Keratinocyte (primary cell): ENCODE results near the gene KRT9. TPM values are rescaled to one million over a fixed set of nuclear protein-coding genes. Genes with fewer than 3 reads are reported as not detected.

Experiments used
- DNase-seq: peaks from one replicate; pipeline ENCODE4 v3.0.0-alpha.2; 2011; ENCODE audit warnings: low read depth, missing footprints, low spot score
- FAIRE-seq: peaks from 2 replicates; lab custom pipeline; 2011; peaks lifted over from hg19 to GRCh38; lab: Jason Lieb, UNC
- H2AFZ ChIP-seq: 2 replicates; pipeline ENCODE4 v1.6.0; 2012; ENCODE audit warnings: low read length, control low read depth, inconsistent platforms; ENCODE audit not compliant: control insufficient read depth
- H3K27ac ChIP-seq: 2 replicates; pipeline ENCODE4 v1.5.1; 2011; ENCODE audit warnings: low read length; ENCODE audit not compliant: control insufficient read depth, insufficient read depth
- H3K27me3 ChIP-seq: 3 replicates; pipeline ENCODE4 v1.6.0; 2011; ENCODE audit warnings: low read length; ENCODE audit not compliant: control insufficient read depth, insufficient read depth; ENCODE audit errors: extremely low read depth
- H3K36me3 ChIP-seq, 2 experiments: 2 replicates in 1 of 2; 3 replicates in 1 of 2; pipeline ENCODE4 v1.5.1; 2011; ENCODE audit warnings: low read length in 2 of 2, mild to moderate bottlenecking in 1 of 2; ENCODE audit not compliant: control insufficient read depth in 2 of 2, insufficient read depth in 2 of 2; ENCODE audit errors: extremely low read depth in 1 of 2
- H3K4me1 ChIP-seq: 3 replicates; pipeline ENCODE4 v1.5.1; 2011; ENCODE audit warnings: low read length; ENCODE audit not compliant: control insufficient read depth, insufficient read depth; ENCODE audit errors: extremely low read depth
- H3K4me2 ChIP-seq: 3 replicates; pipeline ENCODE4 v1.6.0; 2011; ENCODE audit warnings: low read depth, low read length; ENCODE audit not compliant: control insufficient read depth, insufficient read depth; ENCODE audit errors: extremely low read depth
- H3K4me3 ChIP-seq, 3 experiments: fragments of 200-600 bp in 1 of 3; sonication (generic) in 1 of 3; 2 replicates in 2 of 3; 3 replicates in 1 of 3; pipeline ENCODE4 v1.5.1; 2011 to 2016; ENCODE audit warnings: low read length in 3 of 3, mild to moderate bottlenecking in 3 of 3, control low read depth in 2 of 3, inconsistent platforms in 1 of 3, low read depth in 1 of 3, mixed read lengths in 1 of 3, mixed run types in 1 of 3, moderate library complexity in 1 of 3; ENCODE audit not compliant: control insufficient read depth in 2 of 3, insufficient read depth in 2 of 3; ENCODE audit errors: extremely low read depth in 1 of 3
- H3K79me2 ChIP-seq: 2 replicates; pipeline ENCODE4 v1.6.0; 2012; ENCODE audit warnings: low read length; ENCODE audit not compliant: control insufficient read depth, insufficient read depth
- H3K9ac ChIP-seq: 3 replicates; pipeline ENCODE4 v1.6.0; 2011; ENCODE audit warnings: low read length; ENCODE audit not compliant: control insufficient read depth, insufficient read depth; ENCODE audit errors: extremely low read depth
- H3K9me1 ChIP-seq: 3 replicates; pipeline ENCODE4 v1.6.0; 2011; ENCODE audit warnings: low read length; ENCODE audit not compliant: control insufficient read depth, insufficient read depth; ENCODE audit errors: extremely low read depth
- H3K9me3 ChIP-seq: 2 replicates; pipeline ENCODE4 v1.5.1; 2012; ENCODE audit warnings: low read depth, low read length; ENCODE audit not compliant: control insufficient read depth
- H4K20me1 ChIP-seq: 3 replicates; pipeline ENCODE4 v1.6.0; 2011; ENCODE audit warnings: low read length; ENCODE audit not compliant: control insufficient read depth, insufficient read depth; ENCODE audit errors: extremely low read depth
- EZH2 ChIP-seq: IDR thresholded peaks from one replicate; pipeline ENCODE4 v1.6.1; 2012; ENCODE audit warnings: inconsistent platforms, mild to moderate bottlenecking, low read length, moderate library complexity
- dilution Hi-C: fragments of 300-500 bp; cut with MboI; formaldehyde crosslinking; loops from one replicate; pipeline ENCODE4 v1.7.0; 2020; ENCODE audit warnings: low sequenced_read_pairs; ENCODE audit not compliant: extremely low pct_ligation_motif_present
- polyA plus RNA-seq, 5 experiments: library from polyadenylated mRNA; depleted of rRNA in 3 of 5; stranded (reverse) in 3 of 5; stranded (forward) in 1 of 5; unstranded in 1 of 5; fragments of >200 nt; gene quantifications; 1 replicate in 1 of 5; 2 replicates in 3 of 5; 3 replicates in 1 of 5; pipeline versions ENCODE4 v1.2.1 to v1.2.3, GENCODE V29; 2011 to 2012; ENCODE audit warnings: missing spikeins in 2 of 5, low read depth in 1 of 5, low replicate concordance in 1 of 5
- TF ChIP-seq, protein P1 (sequence below), 3 experiments: IDR thresholded peaks in 1 of 3; conservative IDR thresholded peaks in 1 of 3; optimal IDR thresholded peaks in 1 of 3; 2 replicates in 2 of 3; 3 replicates in 1 of 3; pipeline versions ENCODE3 to v1.5.1; 2011; ENCODE audit warnings: low read length in 3 of 3, mild to moderate bottlenecking in 3 of 3, moderate library complexity in 2 of 3, control low read depth in 1 of 3, inconsistent platforms in 1 of 3; ENCODE audit not compliant: insufficient read depth in 2 of 3; ENCODE audit errors: extremely low read depth in 1 of 3

Gene KRT9
- polyA plus RNA-seq, 1 donor (not counting 4 experiments of a cell fraction or from before 2014, with no cell fraction given): 1.6 TPM

DNA sequence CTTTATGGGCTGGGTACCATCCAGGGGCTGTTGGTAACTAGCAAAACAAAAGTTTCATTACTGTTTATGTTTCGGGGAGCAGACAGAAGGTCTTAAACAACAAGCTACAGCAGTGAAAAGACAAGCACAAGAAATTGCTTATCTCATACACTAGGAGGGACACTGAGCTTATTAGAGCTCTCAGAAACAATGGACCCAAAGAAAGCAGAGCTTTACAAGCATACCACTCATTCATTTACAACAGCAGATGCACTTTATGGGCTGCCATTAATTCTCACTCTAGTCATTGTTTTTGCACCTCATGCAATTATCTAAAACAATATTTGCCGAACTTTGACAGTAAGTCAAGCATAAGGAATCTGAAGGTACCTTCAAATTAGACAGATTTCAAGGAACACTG lies 30.7 kb upstream of the KRT9 start:
- H3K9me1 ChIP-seq: no peaks in the 10 kb centered on the region
- dilution Hi-C loops: no loop called here
- no peaks in the 10 kb centered on the region for H3K36me3 ChIP-seq
- H3K27me3 ChIP-seq: no peaks in the 10 kb centered on the region
- H3K79me2 ChIP-seq: no peaks in the 10 kb centered on the region
- no peaks in the 10 kb centered on the region for H3K4me1 ChIP-seq
- no peak overlapping the region for H3K4me3 ChIP-seq
- H3K4me2 ChIP-seq: no peak overlapping the region
- FAIRE-seq (no peak), DNase-seq (no peak)
- no peak overlapping the region for H2AFZ ChIP-seq
- H4K20me1 ChIP-seq: no peaks in the 10 kb centered on the region
- H3K9ac ChIP-seq: no peak overlapping the region
- H3K27ac ChIP-seq: no peak overlapping the region
- no peaks in the 10 kb centered on the region for H3K9me3 ChIP-seq
- TF ChIP-seq, protein P1, sequence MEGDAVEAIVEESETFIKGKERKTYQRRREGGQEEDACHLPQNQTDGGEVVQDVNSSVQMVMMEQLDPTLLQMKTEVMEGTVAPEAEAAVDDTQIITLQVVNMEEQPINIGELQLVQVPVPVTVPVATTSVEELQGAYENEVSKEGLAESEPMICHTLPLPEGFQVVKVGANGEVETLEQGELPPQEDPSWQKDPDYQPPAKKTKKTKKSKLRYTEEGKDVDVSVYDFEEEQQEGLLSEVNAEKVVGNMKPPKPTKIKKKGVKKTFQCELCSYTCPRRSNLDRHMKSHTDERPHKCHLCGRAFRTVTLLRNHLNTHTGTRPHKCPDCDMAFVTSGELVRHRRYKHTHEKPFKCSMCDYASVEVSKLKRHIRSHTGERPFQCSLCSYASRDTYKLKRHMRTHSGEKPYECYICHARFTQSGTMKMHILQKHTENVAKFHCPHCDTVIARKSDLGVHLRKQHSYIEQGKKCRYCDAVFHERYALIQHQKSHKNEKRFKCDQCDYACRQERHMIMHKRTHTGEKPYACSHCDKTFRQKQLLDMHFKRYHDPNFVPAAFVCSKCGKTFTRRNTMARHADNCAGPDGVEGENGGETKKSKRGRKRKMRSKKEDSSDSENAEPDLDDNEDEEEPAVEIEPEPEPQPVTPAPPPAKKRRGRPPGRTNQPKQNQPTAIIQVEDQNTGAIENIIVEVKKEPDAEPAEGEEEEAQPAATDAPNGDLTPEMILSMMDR (optimal IDR thresholded peaks at IDR 0.05 in 1 of 3, IDR thresholded peaks at IDR 0.05 in 1 of 3, conservative IDR thresholded peaks at IDR 0.05 in 1 of 3; ENCODE audit: extremely low read depth in 1 of 3, insufficient read depth in 2 of 3, low read length in 3 of 3): no peak
- TF ChIP-seq EZH2: no peak

DNA sequence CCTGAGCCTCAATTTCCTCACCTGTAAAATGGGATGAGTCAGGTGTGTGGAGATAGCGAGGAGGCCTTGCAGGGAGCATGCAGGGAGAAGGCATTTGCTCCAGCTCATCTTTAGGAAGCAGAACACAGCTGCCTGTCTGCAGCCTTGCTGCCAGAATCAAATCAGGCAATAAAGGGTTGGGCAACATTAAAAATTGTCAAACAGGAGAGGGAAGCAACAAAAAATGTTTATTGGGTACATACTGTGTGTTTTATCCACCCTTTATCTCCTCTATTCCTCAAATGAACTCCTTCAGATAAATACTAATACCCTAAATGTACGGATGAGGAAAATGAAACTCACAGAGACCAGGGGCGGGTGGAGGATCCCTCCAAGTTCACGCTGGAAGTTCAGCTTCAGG lies 28.5 kb upstream of the KRT9 start:
- H3K27ac ChIP-seq: no peak overlapping the region
- H3K4me3 ChIP-seq: no peak overlapping the region
- peaks cover 7% of the 10 kb centered on the region for H3K4me1 ChIP-seq
- no peaks in the 10 kb centered on the region for H3K27me3 ChIP-seq
- H3K9ac ChIP-seq: no peak overlapping the region
- no peaks in the 10 kb centered on the region for H3K9me3 ChIP-seq
- no peak overlapping the region for H3K4me2 ChIP-seq
- H4K20me1 ChIP-seq: no peaks in the 10 kb centered on the region
- TF ChIP-seq, protein P1 (optimal IDR thresholded peaks at IDR 0.05 in 1 of 3, IDR thresholded peaks at IDR 0.05 in 1 of 3, conservative IDR thresholded peaks at IDR 0.05 in 1 of 3; ENCODE audit: extremely low read depth in 1 of 3, insufficient read depth in 2 of 3, low read length in 3 of 3): no peak
- no peak for TF ChIP-seq EZH2
- no peak overlapping the region for H2AFZ ChIP-seq
- FAIRE-seq: no peak
- H3K79me2 ChIP-seq: no peaks in the 10 kb centered on the region
- dilution Hi-C loops: no loop called here
- H3K9me1 ChIP-seq: no peaks in the 10 kb centered on the region
- no peaks in the 10 kb centered on the region for H3K36me3 ChIP-seq
- no peak for DNase-seq
